Measurements from ENCODE around the gene CYP4F2. TPM values are rescaled to one million over a fixed set of nuclear protein-coding genes. Genes with fewer than 3 reads are reported as not detected.

Gene CYP4F2
- polyA plus RNA-seq, 1 of the 3 experiments (the other 2 are of a cell fraction), result not detected

- no peak overlapping the region for H3K27ac ChIP-seq (ENCODE audit: low read depth in 2 of 2, low read length in 1 of 2)
- CTCF ChIA-PET, result no interaction called here
- no peak overlapping the region for H3K4me2 ChIP-seq
Observed at GRCh38 chr19:15937771-15938170, 39.9 kb upstream of the CYP4F2 start.

More at GRCh38 chr19:15937771-15938170, 39.9 kb upstream of the CYP4F2 start:
- Histone ChIP-seq H3K9ac (no peak overlapping the region), H4K20me1 (ENCODE audit: insufficient read depth) (no peaks in the 10 kb centered on the region), H3K79me2 (ENCODE audit: insufficient read depth) (no peaks in the 10 kb centered on the region), H3K9me3 (no peaks in the 10 kb centered on the region), H3F3A (replicated peaks; ENCODE audit: insufficient read depth) (no peaks in the 10 kb centered on the region), H3K9me2 (no peaks in the 10 kb centered on the region), H3K27me3 (ENCODE audit: insufficient read depth) (no peaks in the 10 kb centered on the region; the same call in 1 of the 2 replicates), H3K4me3 (ENCODE audit: low read depth in 2 of 2, low read length in 1 of 2) (no peak overlapping the region), H3K4me1 (ENCODE audit: control insufficient read depth in 1 of 2, insufficient read depth in 2 of 2, low read depth in 1 of 2, low read length in 1 of 2) (no peaks in the 10 kb centered on the region), H3K36me3 (replicated peaks in 1 of 2; ENCODE audit: control insufficient read depth in 1 of 2, insufficient read depth in 2 of 2, low read length in 1 of 2) (no peaks in the 10 kb centered on the region), H2AFZ (ENCODE audit: low read depth) (no peak overlapping the region)
- no peak for DNase-seq
- WGBS (ENCODE audit: low lambda C conversion rate), result 0% methylated on average over 1 of the region's 2 CpGs
- TF ChIP-seq MEF2A (IDR thresholded peaks at IDR 0.05; ENCODE audit: borderline replicate concordance, low read depth) (no peak), SMC3 (IDR thresholded peaks at IDR 0.05; ENCODE audit: low read depth, low read length) (no peak), PBX3 (IDR thresholded peaks at IDR 0.05) (no peak), EP300 (IDR thresholded peaks at IDR 0.05; ENCODE audit: borderline replicate concordance in 1 of 2, low read depth in 1 of 2, low read length in 1 of 2) (no peak), MXI1 (IDR thresholded peaks at IDR 0.05; ENCODE audit: low read depth, low read length) (no peak), FOXM1 (IDR thresholded peaks at IDR 0.05; ENCODE audit: low read depth) (no peak), REST (IDR thresholded peaks at IDR 0.05; ENCODE audit: low read depth, low read length) (no peak), ELF1 (IDR thresholded peaks at IDR 0.05) (no peak), TAF1 (IDR thresholded peaks at IDR 0.05; ENCODE audit: borderline replicate concordance, low read depth, low read length) (no peak), RFX5 (IDR thresholded peaks at IDR 0.05; ENCODE audit: low read length) (no peak), CTCF (IDR thresholded peaks at IDR 0.05) (no peak), SIN3A (IDR thresholded peaks at IDR 0.05; ENCODE audit: borderline replicate concordance, low read depth, low read length) (no peak), RCOR1 (IDR thresholded peaks at IDR 0.05; ENCODE audit: low read length) (no peak), EZH2phosphoT487 (IDR thresholded peaks at IDR 0.05; ENCODE audit: borderline replicate concordance, low read depth) (no peak), ZBTB33 (IDR thresholded peaks at IDR 0.05; ENCODE audit: borderline replicate concordance, low read depth) (no peak), RXRA (IDR thresholded peaks at IDR 0.05; ENCODE audit: borderline replicate concordance, low read depth) (no peak), GATA2 (CRISPR knock-in tag; IDR thresholded peaks at IDR 0.05) (no peak), NRF1 (IDR thresholded peaks at IDR 0.05; ENCODE audit: low read depth, low read length) (no peak), GABPA (IDR thresholded peaks at IDR 0.05; ENCODE audit: low read depth) (no peak), IRF3 (IDR thresholded peaks at IDR 0.05; ENCODE audit: low read depth, low read length) (no peak)
- POLR2A ChIA-PET, result no interaction called here

Data from SK-N-SH (cell line).